ENCODE results near the gene EIF3A. TPM values are rescaled to one million over a fixed set of nuclear protein-coding genes. Genes with fewer than 3 reads are reported as not detected.

Gene EIF3A
- total and polyA plus RNA-seq, 2 of the 8 experiments (the other 6 are each of a cell fraction or from before 2014, with no cell fraction given) = 26.8 to 209 TPM

DNA sequence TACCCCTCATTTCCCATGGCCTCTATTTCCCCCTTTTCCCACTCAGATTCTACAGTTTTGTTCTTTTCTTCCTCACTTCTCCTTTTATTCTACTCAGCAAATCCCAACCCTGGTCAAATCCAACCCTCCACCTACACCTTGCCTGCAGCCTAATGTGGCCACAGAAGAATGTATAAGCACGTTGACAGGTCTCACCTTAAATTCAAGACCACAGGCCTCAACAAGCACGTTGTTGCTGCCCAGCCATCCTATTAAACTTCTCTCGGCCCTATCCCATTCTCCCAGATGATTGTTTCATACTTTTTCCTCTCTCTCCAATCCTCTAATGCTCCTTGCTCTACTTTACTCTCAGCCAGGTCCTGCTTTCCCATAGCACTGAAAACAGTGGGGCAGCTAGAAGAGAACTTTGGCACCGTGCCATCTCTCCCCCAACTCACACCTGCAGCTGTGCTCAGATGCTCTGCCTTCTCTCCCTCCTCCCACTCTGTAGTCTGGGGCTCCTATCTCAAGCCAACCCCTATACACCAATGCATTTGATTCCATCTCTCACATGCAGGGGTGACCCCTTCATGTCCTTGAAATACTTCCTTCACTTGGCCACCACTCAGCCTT lies 6.8 kb upstream of the EIF3A start (continued):
- TF ChIP-seq, protein P1, sequence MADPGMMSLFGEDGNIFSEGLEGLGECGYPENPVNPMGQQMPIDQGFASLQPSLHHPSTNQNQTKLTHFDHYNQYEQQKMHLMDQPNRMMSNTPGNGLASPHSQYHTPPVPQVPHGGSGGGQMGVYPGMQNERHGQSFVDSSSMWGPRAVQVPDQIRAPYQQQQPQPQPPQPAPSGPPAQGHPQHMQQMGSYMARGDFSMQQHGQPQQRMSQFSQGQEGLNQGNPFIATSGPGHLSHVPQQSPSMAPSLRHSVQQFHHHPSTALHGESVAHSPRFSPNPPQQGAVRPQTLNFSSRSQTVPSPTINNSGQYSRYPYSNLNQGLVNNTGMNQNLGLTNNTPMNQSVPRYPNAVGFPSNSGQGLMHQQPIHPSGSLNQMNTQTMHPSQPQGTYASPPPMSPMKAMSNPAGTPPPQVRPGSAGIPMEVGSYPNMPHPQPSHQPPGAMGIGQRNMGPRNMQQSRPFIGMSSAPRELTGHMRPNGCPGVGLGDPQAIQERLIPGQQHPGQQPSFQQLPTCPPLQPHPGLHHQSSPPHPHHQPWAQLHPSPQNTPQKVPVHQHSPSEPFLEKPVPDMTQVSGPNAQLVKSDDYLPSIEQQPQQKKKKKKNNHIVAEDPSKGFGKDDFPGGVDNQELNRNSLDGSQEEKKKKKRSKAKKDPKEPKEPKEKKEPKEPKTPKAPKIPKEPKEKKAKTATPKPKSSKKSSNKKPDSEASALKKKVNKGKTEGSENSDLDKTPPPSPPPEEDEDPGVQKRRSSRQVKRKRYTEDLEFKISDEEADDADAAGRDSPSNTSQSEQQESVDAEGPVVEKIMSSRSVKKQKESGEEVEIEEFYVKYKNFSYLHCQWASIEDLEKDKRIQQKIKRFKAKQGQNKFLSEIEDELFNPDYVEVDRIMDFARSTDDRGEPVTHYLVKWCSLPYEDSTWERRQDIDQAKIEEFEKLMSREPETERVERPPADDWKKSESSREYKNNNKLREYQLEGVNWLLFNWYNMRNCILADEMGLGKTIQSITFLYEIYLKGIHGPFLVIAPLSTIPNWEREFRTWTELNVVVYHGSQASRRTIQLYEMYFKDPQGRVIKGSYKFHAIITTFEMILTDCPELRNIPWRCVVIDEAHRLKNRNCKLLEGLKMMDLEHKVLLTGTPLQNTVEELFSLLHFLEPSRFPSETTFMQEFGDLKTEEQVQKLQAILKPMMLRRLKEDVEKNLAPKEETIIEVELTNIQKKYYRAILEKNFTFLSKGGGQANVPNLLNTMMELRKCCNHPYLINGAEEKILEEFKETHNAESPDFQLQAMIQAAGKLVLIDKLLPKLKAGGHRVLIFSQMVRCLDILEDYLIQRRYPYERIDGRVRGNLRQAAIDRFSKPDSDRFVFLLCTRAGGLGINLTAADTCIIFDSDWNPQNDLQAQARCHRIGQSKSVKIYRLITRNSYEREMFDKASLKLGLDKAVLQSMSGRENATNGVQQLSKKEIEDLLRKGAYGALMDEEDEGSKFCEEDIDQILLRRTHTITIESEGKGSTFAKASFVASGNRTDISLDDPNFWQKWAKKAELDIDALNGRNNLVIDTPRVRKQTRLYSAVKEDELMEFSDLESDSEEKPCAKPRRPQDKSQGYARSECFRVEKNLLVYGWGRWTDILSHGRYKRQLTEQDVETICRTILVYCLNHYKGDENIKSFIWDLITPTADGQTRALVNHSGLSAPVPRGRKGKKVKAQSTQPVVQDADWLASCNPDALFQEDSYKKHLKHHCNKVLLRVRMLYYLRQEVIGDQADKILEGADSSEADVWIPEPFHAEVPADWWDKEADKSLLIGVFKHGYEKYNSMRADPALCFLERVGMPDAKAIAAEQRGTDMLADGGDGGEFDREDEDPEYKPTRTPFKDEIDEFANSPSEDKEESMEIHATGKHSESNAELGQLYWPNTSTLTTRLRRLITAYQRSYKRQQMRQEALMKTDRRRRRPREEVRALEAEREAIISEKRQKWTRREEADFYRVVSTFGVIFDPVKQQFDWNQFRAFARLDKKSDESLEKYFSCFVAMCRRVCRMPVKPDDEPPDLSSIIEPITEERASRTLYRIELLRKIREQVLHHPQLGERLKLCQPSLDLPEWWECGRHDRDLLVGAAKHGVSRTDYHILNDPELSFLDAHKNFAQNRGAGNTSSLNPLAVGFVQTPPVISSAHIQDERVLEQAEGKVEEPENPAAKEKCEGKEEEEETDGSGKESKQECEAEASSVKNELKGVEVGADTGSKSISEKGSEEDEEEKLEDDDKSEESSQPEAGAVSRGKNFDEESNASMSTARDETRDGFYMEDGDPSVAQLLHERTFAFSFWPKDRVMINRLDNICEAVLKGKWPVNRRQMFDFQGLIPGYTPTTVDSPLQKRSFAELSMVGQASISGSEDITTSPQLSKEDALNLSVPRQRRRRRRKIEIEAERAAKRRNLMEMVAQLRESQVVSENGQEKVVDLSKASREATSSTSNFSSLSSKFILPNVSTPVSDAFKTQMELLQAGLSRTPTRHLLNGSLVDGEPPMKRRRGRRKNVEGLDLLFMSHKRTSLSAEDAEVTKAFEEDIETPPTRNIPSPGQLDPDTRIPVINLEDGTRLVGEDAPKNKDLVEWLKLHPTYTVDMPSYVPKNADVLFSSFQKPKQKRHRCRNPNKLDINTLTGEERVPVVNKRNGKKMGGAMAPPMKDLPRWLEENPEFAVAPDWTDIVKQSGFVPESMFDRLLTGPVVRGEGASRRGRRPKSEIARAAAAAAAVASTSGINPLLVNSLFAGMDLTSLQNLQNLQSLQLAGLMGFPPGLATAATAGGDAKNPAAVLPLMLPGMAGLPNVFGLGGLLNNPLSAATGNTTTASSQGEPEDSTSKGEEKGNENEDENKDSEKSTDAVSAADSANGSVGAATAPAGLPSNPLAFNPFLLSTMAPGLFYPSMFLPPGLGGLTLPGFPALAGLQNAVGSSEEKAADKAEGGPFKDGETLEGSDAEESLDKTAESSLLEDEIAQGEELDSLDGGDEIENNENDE (IDR thresholded peaks at IDR 0.05; ENCODE audit: insufficient replicate concordance, low read length) = no peak
- TF ChIP-seq, protein P2, sequence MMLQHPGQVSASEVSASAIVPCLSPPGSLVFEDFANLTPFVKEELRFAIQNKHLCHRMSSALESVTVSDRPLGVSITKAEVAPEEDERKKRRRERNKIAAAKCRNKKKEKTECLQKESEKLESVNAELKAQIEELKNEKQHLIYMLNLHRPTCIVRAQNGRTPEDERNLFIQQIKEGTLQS (IDR thresholded peaks at IDR 0.05; ENCODE audit: insufficient read depth, low read depth, low read length) = no peak
- no peak for TF ChIP-seq ASH2L (IDR thresholded peaks at IDR 0.05; ENCODE audit: low read length)
- no peak for TF ChIP-seq RNF2 (IDR thresholded peaks at IDR 0.05; ENCODE audit: borderline replicate concordance, low read depth, low read length, missing control alignments, poor library complexity, severe bottlenecking)
